Measurements from ENCODE around the gene BCAS1. TPM values are rescaled to one million over a fixed set of nuclear protein-coding genes. Genes with fewer than 3 reads are reported as not detected.

The BCAS1 gene
- total RNA-seq, 6 experiments from 2014 or later = 0.07 to 0.43 (median 0.15) TPM; not detected in 2

DNA sequence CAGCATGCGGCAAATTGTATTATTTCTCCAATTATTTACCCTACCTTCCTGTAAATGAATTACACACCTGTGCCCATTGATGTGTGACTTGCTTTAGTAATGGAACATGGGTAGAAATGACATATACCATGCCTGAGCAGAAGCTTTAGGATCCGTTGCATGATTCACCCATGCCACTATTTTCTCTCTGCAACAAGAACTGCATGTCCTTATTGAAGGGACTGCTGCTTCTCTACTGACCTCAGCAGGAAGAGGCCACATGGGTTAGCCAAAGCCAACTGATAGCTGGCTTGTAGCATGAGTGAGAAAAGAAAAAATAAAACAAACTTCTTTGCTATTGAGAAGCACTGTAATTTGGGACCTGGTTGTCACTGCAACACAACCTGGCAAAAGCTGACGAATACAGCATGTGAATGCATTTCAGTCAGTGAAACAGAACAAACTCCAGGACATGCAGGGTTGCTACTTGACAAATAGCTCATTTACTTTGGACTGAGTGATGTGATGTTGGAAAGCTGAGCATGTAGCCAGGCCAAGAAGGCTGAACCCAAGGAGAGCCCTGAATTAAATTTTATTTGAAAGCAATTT is 99.2 kb downstream of the BCAS1 start:
- DNase-seq = no peak
- H3K27me3 ChIP-seq = no peaks in the 10 kb centered on the region
- ATAC-seq = no peak
- H3K27ac ChIP-seq = no peak overlapping the region
- TF ChIP-seq POLR2A (IDR thresholded peaks at IDR 0.05) = no peak
- TF ChIP-seq, protein P1, sequence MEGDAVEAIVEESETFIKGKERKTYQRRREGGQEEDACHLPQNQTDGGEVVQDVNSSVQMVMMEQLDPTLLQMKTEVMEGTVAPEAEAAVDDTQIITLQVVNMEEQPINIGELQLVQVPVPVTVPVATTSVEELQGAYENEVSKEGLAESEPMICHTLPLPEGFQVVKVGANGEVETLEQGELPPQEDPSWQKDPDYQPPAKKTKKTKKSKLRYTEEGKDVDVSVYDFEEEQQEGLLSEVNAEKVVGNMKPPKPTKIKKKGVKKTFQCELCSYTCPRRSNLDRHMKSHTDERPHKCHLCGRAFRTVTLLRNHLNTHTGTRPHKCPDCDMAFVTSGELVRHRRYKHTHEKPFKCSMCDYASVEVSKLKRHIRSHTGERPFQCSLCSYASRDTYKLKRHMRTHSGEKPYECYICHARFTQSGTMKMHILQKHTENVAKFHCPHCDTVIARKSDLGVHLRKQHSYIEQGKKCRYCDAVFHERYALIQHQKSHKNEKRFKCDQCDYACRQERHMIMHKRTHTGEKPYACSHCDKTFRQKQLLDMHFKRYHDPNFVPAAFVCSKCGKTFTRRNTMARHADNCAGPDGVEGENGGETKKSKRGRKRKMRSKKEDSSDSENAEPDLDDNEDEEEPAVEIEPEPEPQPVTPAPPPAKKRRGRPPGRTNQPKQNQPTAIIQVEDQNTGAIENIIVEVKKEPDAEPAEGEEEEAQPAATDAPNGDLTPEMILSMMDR (IDR thresholded peaks at IDR 0.05) = no peak
- WGBS (ENCODE audit: insufficient coverage, low coverage, low lambda C conversion rate, missing lambda C conversion rate) = 93% methylated on average over 3 of the region's 3 CpGs
- H3K36me3 ChIP-seq = no peaks in the 10 kb centered on the region
- intact Hi-C loops (cut with DNase I) = no loop called here
- no peak overlapping the region for H3K4me3 ChIP-seq
- H3K4me1 ChIP-seq = no peaks in the 10 kb centered on the region
- H3K9me3 ChIP-seq = no peaks in the 10 kb centered on the region

- Histone ChIP-seq H3K36me3 (no peaks in the 10 kb centered on the region), H3K27me3 (no peaks in the 10 kb centered on the region), H3K4me1 (no peaks in the 10 kb centered on the region), H3K27ac (no peak overlapping the region), H3K4me3 (no peak overlapping the region), H3K9me3 (no peaks in the 10 kb centered on the region)
- TF ChIP-seq, protein P1 (IDR thresholded peaks at IDR 0.05) = no peak
- TF ChIP-seq POLR2A (IDR thresholded peaks at IDR 0.05) = no peak
- intact Hi-C loops (cut with DNase I) = no loop called here
- WGBS (ENCODE audit: insufficient coverage, low coverage, low lambda C conversion rate, missing lambda C conversion rate) = 79% methylated on average over 2 of the region's 2 CpGs
- no peak for DNase-seq
- ATAC-seq = no peak
Measured at GRCh38 chr20:53970232-53970631, 100.2 kb downstream of the BCAS1 start.

DNA sequence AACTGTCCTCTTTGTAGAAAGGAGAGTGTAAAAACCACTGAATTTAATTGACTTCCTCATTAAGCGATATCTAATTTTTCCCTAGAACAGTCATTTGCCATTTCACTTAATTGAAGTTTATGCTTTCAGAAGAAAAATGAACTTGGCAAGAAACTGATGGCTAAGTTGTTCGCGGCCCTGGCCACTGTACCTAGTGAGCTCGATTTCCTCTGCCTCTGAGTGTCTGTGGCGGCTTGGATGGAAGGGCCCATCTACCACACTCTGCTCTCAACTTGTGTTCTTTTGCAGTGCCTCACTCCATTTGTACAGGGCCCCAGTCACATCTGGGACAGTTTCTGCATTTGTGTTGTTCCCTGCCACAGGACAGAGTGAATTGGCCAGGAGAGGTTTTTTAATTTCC is 102.9 kb downstream of the BCAS1 start:
- Histone ChIP-seq H3K36me3 (no peaks in the 10 kb centered on the region), H3K27me3 (no peaks in the 10 kb centered on the region), H3K4me3 (no peak overlapping the region), H3K9me3 (no peaks in the 10 kb centered on the region), H3K4me1 (no peaks in the 10 kb centered on the region), H3K27ac (no peak overlapping the region)
- 83% methylated on average over 5 of the region's 5 CpGs for WGBS (ENCODE audit: insufficient coverage, low coverage, low lambda C conversion rate, missing lambda C conversion rate)
- DNase-seq = no peak
- TF ChIP-seq, protein P1 (IDR thresholded peaks at IDR 0.05) = no peak
- TF ChIP-seq POLR2A (IDR thresholded peaks at IDR 0.05) = no peak
- ATAC-seq = no peak
- intact Hi-C loops (cut with DNase I) = no loop called here

DNA sequence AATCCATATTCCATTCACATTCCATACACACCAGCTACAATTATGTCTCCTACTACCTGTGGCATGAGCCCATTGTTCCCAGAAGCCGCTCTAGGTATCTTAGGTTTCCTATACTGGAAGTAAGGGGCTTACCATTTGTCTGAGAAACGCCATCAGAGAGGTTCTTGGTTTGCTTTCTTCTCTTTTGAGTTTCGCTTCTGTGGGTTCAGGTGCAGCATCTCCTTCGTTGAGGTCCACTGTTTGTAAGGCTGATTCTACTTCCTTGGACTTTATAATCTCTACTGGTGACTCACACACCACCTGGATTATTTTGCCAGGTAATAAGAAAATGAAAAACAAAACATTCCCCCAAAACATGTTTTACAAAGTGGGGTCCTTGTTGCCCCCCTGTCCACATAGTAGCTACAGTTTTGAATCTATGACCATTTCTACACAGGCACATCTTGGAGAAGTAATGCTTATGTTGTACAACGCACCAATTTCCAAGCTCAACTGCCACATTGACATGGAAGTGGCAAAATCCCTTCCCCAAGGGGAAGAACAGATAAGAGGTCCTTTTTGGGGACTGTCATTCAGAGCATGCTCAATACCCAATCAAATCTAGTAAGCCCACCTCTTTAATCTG is 103.5 kb downstream of the BCAS1 start:
- Histone ChIP-seq H3K27me3 (no peaks in the 10 kb centered on the region), H3K4me1 (no peaks in the 10 kb centered on the region), H3K36me3 (no peaks in the 10 kb centered on the region), H3K9me3 (no peaks in the 10 kb centered on the region), H3K4me3 (no peak overlapping the region), H3K27ac (no peak overlapping the region)
- 82% methylated on average over 4 of the region's 5 CpGs for WGBS (ENCODE audit: insufficient coverage, low coverage, low lambda C conversion rate, missing lambda C conversion rate)
- ATAC-seq (no peak), DNase-seq (no peak)
- TF ChIP-seq, protein P1 (IDR thresholded peaks at IDR 0.05) = no peak
- TF ChIP-seq POLR2A (IDR thresholded peaks at IDR 0.05) = no peak
- intact Hi-C loops (cut with DNase I) = no loop called here

Data from right lobe of liver (tissue), 6 donors.